Right lobe of liver (tissue), 6 donors: Measurements from ENCODE around the gene B9D1. TPM values are rescaled to one million over a fixed set of nuclear protein-coding genes. Genes with fewer than 3 reads are reported as not detected.
A peak's percentile ranks its signal among the peaks of the same experiment; 100 is the strongest.

Experiments
- ATAC-seq, 4 donors: fragments of 200-7000 bp; cut with Tn5 transposase; one replicate each; pipeline ENCODE4 v1.9.1; 2020; ENCODE audit warnings: mild to moderate bottlenecking in 4 of 4, moderate library complexity in 4 of 4
- DNase-seq, 3 donors: peaks; one replicate each; pipeline ENCODE4 v3.0.0-alpha.2; 2020
- H3K27ac ChIP-seq, 3 donors: fragments of 200-600 bp; one replicate each; pipeline ENCODE4 v1.8.0; 2022
- H3K27me3 ChIP-seq, 2 donors: fragments of 200-600 bp; one replicate each; pipeline ENCODE4 v1.8.0; 2022
- H3K36me3 ChIP-seq, 4 donors: fragments of 200-600 bp; sonication (generic) in 1 of 4; one replicate each; pipeline versions ENCODE4 v1.5.1 to v1.8.0; 2017 to 2022; ENCODE audit warnings: control low read depth in 1 of 4
- H3K4me1 ChIP-seq, 4 donors: fragments of 200-600 bp; sonication (generic) in 1 of 4; one replicate each; pipeline versions ENCODE4 v1.5.1 to v1.8.0; 2017 to 2022; ENCODE audit warnings: control low read depth in 1 of 4
- H3K4me3 ChIP-seq, 3 donors: fragments of 200-600 bp; one replicate each; pipeline ENCODE4 v1.8.0; 2022
- H3K9me3 ChIP-seq, 4 donors: fragments of 200-600 bp; sonication (generic) in 1 of 4; one replicate each; pipeline versions ENCODE4 v1.5.1 to v1.8.0; 2017 to 2022; ENCODE audit warnings: control low read depth in 1 of 4
- POLR2A ChIP-seq: fragments of 450-650 bp; IDR thresholded peaks from one replicate; pipeline ENCODE4 v1.6.1; 2017; ENCODE audit warnings: antibody characterized with exemption, mild to moderate bottlenecking
- WGBS: methylation state at CpG from one replicate; pipeline ENCODE4 v1.1.6; 2018; ENCODE audit warnings: low coverage, low lambda C conversion rate; ENCODE audit not compliant: insufficient coverage; ENCODE audit errors: missing lambda C conversion rate; 5-methylcytosine and 5-hydroxymethylcytosine counted together
- intact Hi-C, 2 donors: fragments of 100-400 bp; cut with DNase I; formaldehyde crosslinking; loops; one replicate each; pipeline versions ENCODE4 v1.11.2 to v1.14.1; 2022
- total RNA-seq, 6 experiments: library from RNA; depleted of rRNA in 2 of 6; stranded (reverse); fragments of >200 nt in 2 of 6; fragmentation: NEBNext Ultra II Directional in 3 of 6; extraction: Animal tissue kit (Norgen Biotek cat#: 25700) in 3 of 6; gene quantifications; one replicate each; pipeline versions ENCODE4 v1.1.0 to v1.2.4, GENCODE V29; 2016 to 2023
- TF ChIP-seq, protein P1 (sequence below), 4 donors: fragments of 200-600 bp in 3 of 4; fragments of 450-650 bp in 1 of 4; IDR thresholded peaks; one replicate each; pipeline versions ENCODE4 v1.5.1 to v1.8.0; 2016 to 2022; ENCODE audit warnings: antibody characterized with exemption in 4 of 4, mild to moderate bottlenecking in 2 of 4
- donor health status: DM: no; HTN: yes; CAD: no.
- donor health status: DM: no; HTN: no; CAD: no.
- donor health status: DM: no; HTN: no; CAD: no.
- donor health status: DM: no; HTN: yes; CAD: no.
- donor health status: DM: no; HTN: yes; CAD: no.

The B9D1 gene
- total RNA-seq, 6 experiments from 2014 or later, result 2.3 to 27.9 (median 5.7) TPM

DNA sequence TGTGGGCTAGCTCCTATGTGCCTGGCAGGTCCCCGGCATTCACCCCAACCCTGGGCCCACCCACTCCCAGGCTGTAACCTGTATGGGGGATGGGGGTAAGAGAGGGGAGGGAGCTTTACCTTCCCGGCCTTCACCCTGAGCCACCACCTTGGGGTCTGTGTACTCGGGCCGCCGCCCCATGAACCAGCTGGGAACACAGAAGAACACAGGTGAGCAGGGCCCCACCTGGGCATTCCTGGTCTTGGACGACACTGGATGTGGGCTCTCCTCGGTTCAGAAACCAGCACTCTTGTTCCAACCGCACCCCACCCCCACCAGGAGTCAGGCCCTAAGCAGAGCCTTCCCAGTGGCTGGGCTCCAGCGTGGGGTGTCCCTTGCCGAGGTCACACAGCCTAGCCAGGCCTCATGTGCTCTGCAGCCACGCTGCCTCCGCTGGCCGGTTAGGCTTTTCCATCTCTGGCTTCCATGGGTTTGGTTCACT, 18.8 kb downstream of the B9D1 start:
- no peak overlapping the region for H3K4me3 ChIP-seq
- H3K27me3 ChIP-seq, result no peaks in the 10 kb centered on the region
- TF ChIP-seq POLR2A, result no peak
- TF ChIP-seq, protein P1, sequence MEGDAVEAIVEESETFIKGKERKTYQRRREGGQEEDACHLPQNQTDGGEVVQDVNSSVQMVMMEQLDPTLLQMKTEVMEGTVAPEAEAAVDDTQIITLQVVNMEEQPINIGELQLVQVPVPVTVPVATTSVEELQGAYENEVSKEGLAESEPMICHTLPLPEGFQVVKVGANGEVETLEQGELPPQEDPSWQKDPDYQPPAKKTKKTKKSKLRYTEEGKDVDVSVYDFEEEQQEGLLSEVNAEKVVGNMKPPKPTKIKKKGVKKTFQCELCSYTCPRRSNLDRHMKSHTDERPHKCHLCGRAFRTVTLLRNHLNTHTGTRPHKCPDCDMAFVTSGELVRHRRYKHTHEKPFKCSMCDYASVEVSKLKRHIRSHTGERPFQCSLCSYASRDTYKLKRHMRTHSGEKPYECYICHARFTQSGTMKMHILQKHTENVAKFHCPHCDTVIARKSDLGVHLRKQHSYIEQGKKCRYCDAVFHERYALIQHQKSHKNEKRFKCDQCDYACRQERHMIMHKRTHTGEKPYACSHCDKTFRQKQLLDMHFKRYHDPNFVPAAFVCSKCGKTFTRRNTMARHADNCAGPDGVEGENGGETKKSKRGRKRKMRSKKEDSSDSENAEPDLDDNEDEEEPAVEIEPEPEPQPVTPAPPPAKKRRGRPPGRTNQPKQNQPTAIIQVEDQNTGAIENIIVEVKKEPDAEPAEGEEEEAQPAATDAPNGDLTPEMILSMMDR (IDR thresholded peaks at IDR 0.05), result no peak
- WGBS, result no CpG with 5 or more reads among the region's 13 CpGs
- H3K36me3 ChIP-seq, result no peaks in the 10 kb centered on the region
- intact Hi-C loops, result no loop called here
- H3K9me3 ChIP-seq, result no peaks in the 10 kb centered on the region
- DNase-seq, result peak in 2 of 3 donors; percentile 89
- peak overlapping the region in 2 of 3 donors; percentile 82 to 88 for H3K27ac ChIP-seq
- H3K4me1 ChIP-seq, result peaks cover 0 to 82% (median 41%) of the 10 kb centered on the region in 4 donors
- peak; percentile 19 to 65 (median 52) for ATAC-seq

DNA sequence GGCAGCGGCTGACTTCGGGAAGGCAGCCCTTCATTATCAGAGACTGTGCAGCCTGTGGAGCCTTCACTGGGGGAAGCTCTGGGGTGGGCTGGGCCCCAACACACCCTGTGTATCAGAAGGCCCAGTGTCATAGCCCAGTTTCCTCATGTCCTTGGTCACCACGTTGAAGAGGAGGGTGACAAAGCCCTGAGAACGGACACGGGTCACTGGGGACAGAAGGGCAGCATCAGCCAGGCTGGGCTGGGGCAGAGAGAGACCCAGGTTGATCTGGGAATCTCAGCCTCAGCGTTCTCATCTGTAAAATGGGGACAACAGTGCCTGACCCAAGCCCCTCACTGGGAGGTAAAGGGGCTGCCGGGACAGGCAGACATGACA, 19.3 kb downstream of the B9D1 start:
- intact Hi-C loops, result no loop called here
- peak overlapping the region in 2 of 3 donors; percentile 82 to 88 for H3K27ac ChIP-seq
- H3K9me3 ChIP-seq, result no peaks in the 10 kb centered on the region
- H3K36me3 ChIP-seq, result no peaks in the 10 kb centered on the region
- WGBS, result 36% methylated on average over 4 of the region's 7 CpGs
- DNase-seq, result peak in 1 of 3 donors; percentile 55
- H3K27me3 ChIP-seq, result no peaks in the 10 kb centered on the region
- TF ChIP-seq, protein P1 (IDR thresholded peaks at IDR 0.05), result no peak
- no peak for TF ChIP-seq POLR2A
- H3K4me3 ChIP-seq, result no peak overlapping the region
- peaks cover 0 to 86% (median 42%) of the 10 kb centered on the region in 4 donors for H3K4me1 ChIP-seq
- peak in 1 of 4 donors; percentile 3 for ATAC-seq

DNA sequence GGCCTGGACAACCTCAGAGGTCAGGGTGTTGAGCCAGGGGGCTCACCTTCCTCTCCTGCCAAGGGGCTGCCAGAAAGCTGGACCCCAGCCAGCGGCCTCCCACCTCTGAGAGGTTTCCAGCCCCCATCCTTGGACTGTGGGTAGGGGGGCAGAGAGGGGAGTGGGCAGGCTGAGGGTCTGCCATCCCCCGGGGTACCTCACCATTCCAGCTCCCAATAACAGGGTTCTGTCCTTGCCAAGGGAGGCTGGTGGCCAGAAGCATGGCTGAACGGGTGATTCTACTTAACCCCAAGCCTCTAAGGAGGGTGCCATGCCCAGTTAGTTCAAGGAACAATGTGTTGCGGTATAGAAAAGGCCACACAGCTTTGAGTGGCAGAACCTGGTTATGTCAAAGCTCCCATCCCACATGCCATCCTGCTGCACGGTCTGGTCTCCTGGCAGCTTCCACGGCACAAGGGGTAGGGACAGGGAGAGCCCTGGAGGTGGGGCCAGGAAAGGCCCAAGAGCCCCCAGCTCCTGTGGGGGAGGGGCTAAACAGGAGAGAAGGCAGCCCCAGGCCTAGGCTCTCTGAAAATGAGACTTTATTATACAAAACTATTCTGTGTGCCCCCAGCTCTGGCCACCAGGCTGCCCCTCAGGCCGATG, 19.8 kb downstream of the B9D1 start:
- TF ChIP-seq, protein P1 (IDR thresholded peaks at IDR 0.05), result no peak
- no peak for TF ChIP-seq POLR2A
- H3K4me1 ChIP-seq, result peaks cover 0 to 81% (median 42%) of the 10 kb centered on the region in 4 donors
- peak overlapping the region in 2 of 3 donors; percentile 82 to 88 for H3K27ac ChIP-seq
- ATAC-seq, result no peak
- no peaks in the 10 kb centered on the region for H3K9me3 ChIP-seq
- H3K27me3 ChIP-seq, result no peaks in the 10 kb centered on the region
- H3K4me3 ChIP-seq, result no peak overlapping the region
- intact Hi-C loops, result no loop called here
- DNase-seq, result peak in 1 of 3 donors; percentile 54
- H3K36me3 ChIP-seq, result no peaks in the 10 kb centered on the region
- no CpG with 5 or more reads among the region's 7 CpGs for WGBS

DNA sequence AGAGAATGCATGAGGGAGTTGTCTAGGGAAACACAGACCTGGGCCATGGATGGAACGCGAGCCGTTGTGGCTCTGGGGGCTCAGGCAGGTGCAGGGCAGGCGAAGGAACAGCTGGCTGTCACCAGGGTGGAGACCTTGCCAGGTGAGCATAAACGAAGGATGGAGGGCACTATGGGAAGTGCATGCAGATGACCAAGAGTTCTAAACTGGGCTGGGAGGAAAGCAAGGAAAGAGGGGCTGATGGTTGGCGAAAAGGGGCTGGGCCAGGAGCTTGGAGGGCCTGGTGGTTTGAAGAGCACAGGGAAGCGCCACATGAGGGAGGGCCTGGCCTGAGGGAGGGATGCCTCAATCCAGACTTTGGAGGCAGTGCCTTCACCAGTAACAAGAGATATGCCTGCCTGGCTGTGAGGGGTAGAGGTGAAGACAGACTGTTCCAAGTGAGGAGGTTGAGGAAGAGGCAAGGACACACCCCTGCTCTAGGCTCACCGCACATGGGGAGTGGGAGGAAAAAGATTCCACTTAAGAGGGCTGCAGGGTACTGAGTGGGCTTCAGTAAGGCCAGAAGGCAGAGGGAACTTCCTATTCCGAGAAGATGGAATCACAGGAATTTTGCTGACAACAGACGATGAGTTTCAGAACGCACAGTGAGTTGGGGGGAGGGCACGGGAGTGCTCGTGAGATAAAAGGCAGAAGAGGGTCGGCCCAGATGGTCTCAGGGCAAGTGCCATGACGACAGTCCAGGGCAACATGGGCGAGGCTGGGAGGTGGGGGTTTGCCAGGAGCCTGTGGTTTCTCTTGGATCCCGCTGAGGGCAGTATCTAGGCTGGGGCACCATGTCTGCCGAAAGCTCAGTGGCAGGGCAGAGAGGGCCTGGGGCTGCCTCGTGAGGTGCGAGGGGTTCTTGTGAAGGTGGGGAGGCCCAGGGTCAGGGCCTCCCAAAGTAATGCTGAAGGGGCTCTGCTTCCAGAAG, 20.6 kb downstream of the B9D1 start:
- Histone ChIP-seq H3K27me3 (no peaks in the 10 kb centered on the region), H3K9me3 (no peaks in the 10 kb centered on the region), H3K36me3 (no peaks in the 10 kb centered on the region), H3K4me1 (peaks cover 2 to 73% (median 38%) of the 10 kb centered on the region in 4 donors), H3K27ac (peak overlapping the region in 2 of 3 donors; percentile 19 to 40), H3K4me3 (no peak overlapping the region)
- peak in 1 of 3 donors; percentile 52 for DNase-seq
- intact Hi-C loops, result no loop called here
- TF ChIP-seq POLR2A, result no peak
- TF ChIP-seq, protein P1 (IDR thresholded peaks at IDR 0.05), result no peak
- 73% methylated on average over 15 of the region's 20 CpGs for WGBS
- ATAC-seq, result no peak
